LNCAP (cell line): ENCODE results near the gene TLE5.

Experiments used
- TF ChIP-seq, protein P1 (sequence below): fragments of 450-650 bp; IDR thresholded peaks from 2 replicates; pipeline ENCODE4 v1.5.1; 2017; ENCODE audit warnings: mild to moderate bottlenecking

Gene TLE5

GRCh38 chr19:3098515-3099346 is 36.4 kb upstream of the TLE5 start:
- TF ChIP-seq, protein P1, sequence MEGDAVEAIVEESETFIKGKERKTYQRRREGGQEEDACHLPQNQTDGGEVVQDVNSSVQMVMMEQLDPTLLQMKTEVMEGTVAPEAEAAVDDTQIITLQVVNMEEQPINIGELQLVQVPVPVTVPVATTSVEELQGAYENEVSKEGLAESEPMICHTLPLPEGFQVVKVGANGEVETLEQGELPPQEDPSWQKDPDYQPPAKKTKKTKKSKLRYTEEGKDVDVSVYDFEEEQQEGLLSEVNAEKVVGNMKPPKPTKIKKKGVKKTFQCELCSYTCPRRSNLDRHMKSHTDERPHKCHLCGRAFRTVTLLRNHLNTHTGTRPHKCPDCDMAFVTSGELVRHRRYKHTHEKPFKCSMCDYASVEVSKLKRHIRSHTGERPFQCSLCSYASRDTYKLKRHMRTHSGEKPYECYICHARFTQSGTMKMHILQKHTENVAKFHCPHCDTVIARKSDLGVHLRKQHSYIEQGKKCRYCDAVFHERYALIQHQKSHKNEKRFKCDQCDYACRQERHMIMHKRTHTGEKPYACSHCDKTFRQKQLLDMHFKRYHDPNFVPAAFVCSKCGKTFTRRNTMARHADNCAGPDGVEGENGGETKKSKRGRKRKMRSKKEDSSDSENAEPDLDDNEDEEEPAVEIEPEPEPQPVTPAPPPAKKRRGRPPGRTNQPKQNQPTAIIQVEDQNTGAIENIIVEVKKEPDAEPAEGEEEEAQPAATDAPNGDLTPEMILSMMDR: no peak

DNA sequence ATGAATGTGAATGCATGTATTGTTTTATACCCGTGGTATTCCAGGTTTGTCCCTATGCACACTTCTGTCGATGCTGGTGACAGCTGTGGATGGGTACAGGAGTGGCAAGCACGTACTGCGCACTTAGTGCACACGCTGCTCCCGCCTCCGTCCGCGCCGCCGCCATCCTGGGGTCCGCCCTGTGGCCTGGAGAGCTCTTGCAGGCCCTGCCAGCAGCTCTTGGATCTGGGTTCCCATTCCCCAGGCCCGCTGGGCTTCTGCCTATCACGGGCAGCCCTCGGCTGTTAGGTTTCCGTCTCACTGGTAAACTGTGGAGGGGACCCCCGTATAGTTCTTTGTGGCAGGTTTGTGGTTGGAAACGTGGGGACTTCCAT is 35.8 kb upstream of the TLE5 start:
- TF ChIP-seq, protein P1: no peak

DNA sequence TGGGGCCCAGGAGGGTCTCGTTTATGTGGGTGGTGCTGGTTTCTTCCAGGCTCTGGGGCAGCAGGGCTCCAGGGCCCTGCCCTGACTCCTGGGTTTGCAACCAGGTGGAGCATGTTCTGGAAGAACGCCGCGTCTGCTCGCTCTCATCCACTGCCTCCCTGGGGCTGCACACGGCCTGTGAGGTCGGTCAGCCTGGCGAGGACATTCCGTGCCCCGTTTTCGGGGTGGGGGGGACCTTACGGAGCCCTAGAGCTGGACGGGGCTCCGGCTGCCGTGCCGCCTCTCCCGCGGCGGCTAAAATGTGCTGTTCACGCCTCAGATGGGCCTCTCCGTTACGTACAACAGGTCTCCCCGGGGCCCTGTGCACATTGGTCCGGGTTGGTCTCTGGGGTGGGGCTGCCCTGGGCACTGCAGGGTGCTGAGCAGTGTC is 35.2 kb upstream of the TLE5 start:
- TF ChIP-seq, protein P1: no peak

DNA sequence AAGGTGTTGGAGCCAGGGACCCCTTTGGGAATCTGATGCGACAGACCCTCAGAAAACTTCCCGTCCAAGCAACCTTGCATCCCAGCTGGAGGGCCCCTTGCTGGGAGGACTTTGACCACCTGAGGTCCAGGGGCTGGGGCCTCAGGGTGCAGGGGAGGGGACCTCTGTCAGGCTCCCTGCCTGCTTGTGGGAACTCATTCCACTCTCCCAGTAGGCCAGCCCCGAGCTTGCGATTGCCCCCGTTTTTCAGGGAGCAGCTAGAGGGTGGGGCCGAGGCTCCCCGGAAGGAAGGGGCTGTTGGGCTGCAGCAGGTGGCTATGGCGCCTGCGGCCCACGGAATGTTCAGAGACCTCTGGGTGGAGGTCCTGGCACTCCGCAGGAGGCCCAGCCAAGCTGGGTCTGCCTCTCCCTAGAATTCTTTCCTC is 34.6 kb upstream of the TLE5 start:
- TF ChIP-seq, protein P1: no peak

- TF ChIP-seq, protein P1: no peak
Observed at GRCh38 chr19:3096267-3096901, 34.1 kb upstream of the TLE5 start.

DNA sequence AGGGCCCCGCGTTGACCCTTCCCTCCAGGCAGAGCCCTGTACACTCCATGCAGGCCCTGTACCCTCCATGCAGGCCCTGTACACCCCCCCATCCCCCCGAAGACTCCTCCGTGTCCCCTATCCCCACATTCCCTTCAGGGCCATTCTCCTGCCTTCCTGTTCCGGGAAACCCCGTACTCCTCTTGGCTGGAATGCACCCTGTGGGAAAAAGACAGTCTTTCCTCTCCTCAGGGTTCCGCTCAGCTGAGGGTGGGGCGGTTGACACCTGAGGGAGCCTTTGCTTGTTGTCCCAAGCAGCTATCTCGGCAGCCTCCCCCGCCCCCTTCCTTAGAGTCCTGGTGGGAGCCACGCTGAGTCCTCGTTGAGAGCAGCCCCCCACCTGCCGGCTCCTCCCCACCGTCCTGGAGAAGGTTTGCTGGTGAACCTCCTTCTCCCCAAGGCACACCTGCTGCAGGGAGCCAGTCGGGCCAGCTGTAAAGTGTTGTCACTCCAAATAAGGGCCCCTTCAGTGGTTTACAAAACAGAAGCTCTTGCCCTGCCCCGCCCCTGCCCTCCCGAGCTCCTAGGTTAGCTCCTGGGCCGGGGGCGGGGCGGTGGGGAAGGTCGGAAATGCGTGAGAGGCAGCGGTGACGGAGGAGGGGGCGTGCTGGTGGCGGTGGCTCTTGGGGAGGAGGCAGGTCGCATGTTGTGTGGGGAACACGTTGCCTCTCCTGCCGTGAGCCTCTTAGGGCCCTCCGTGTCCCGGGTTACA is 33.3 kb upstream of the TLE5 start:
- TF ChIP-seq, protein P1: no peak

- TF ChIP-seq, protein P1: no peak
Observed at GRCh38 chr19:3094601-3095440, 32.5 kb upstream of the TLE5 start.
